PC-9 (cell line): ENCODE measurements around the gene PYGO1.

ENCODE experiments used
- CTCF ChIP-seq: fragments of 200-600 bp; sonication (generic); conservative IDR thresholded peaks from 2 replicates; pipeline ENCODE4 v1.6.1; 2017; ENCODE audit warnings: mixed run types, antibody characterized with exemption, mild to moderate bottlenecking, moderate library complexity
- EZH2 ChIP-seq: fragments of 200-600 bp; sonication (generic); IDR thresholded peaks from 2 replicates; pipeline ENCODE4 v1.8.0; 2017; ENCODE audit warnings: antibody characterized with exemption, low read depth

- no peak for TF ChIP-seq CTCF
- no peak for TF ChIP-seq EZH2
These were observed 35.7 kb downstream of the PYGO1 start for GRCh38 chr15:55552451-55552850.
